ENCODE measurements around the gene EXOC3L2. TPM values are rescaled to one million over a fixed set of nuclear protein-coding genes. Genes with fewer than 3 reads are reported as not detected.

Gene EXOC3L2
- total and polyA plus RNA-seq, 2 of the 8 experiments (the other 6 are each of a cell fraction or from before 2014, with no cell fraction given): 1.4 to 1.6 TPM

- no peak for TF ChIP-seq HDAC2 (IDR thresholded peaks at IDR 0.05; ENCODE audit: borderline replicate concordance in 1 of 2, low read depth in 2 of 2, low read length in 2 of 2)
- no peak for TF ChIP-seq CTBP2 (IDR thresholded peaks at IDR 0.05; ENCODE audit: borderline replicate concordance, insufficient read depth, insufficient read length, low read length)
Measured at GRCh38 chr19:45294291-45295029, 49.3 kb upstream of the EXOC3L2 start (continued).

Measured in H1 (cell line).